MM.1S (cell line): ENCODE data around the gene VSIG4.

ENCODE experiments used
- EZH2 ChIP-seq: fragments of 300-600 bp; sonication (generic); optimal IDR thresholded peaks from 2 replicates; pipeline ENCODE3; 2017; ENCODE audit warnings: low read depth, mild to moderate bottlenecking, antibody characterized with exemption, low read length, mixed read lengths
- TF ChIP-seq, protein P1 (sequence below): fragments of 300-600 bp; sonication (generic); IDR thresholded peaks from 2 replicates; pipeline ENCODE4 v1.5.1; 2016; ENCODE audit warnings: antibody characterized with exemption, low read length, mixed read lengths

DNA sequence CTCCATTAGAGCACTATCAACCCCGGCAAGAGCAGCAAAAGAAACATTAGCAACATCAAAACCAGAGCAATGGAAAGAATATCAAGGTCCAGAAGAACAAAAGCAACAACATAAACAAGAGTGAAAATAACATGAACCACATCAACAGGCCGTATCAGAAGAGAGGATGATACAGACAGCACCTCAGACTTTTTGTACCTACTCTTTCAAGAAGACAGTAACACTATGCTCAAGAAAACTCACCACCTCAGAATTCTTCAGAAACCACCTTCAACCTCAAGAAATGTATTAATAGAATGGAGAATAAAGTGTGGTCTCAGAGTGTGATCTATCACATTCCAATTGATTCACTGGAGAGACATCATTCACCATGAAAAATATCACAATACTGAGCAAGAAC is 46.5 kb downstream of the VSIG4 start:
- TF ChIP-seq, protein P1, sequence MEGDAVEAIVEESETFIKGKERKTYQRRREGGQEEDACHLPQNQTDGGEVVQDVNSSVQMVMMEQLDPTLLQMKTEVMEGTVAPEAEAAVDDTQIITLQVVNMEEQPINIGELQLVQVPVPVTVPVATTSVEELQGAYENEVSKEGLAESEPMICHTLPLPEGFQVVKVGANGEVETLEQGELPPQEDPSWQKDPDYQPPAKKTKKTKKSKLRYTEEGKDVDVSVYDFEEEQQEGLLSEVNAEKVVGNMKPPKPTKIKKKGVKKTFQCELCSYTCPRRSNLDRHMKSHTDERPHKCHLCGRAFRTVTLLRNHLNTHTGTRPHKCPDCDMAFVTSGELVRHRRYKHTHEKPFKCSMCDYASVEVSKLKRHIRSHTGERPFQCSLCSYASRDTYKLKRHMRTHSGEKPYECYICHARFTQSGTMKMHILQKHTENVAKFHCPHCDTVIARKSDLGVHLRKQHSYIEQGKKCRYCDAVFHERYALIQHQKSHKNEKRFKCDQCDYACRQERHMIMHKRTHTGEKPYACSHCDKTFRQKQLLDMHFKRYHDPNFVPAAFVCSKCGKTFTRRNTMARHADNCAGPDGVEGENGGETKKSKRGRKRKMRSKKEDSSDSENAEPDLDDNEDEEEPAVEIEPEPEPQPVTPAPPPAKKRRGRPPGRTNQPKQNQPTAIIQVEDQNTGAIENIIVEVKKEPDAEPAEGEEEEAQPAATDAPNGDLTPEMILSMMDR, result no peak
- TF ChIP-seq EZH2, result no peak
